H9 (cell line): ENCODE results near the gene MED15. TPM values are rescaled to one million over a fixed set of nuclear protein-coding genes. Genes with fewer than 3 reads are reported as not detected.

ENCODE experiments used
- DNase-seq: peaks from one replicate; pipeline ENCODE4 v3.0.0-alpha.2; 2017
- H2AFZ ChIP-seq: one replicate; pipeline ENCODE4 v1.6.1; 2013; ENCODE audit warnings: mild to moderate bottlenecking, low read length, control low read depth, moderate library complexity
- H2AK5ac ChIP-seq: 2 replicates; pipeline ENCODE4 v1.6.1; 2013; ENCODE audit warnings: low read length, control low read depth, mixed read lengths; ENCODE audit not compliant: insufficient read length
- H2BK120ac ChIP-seq: one replicate; pipeline ENCODE4 v1.6.1; 2013; ENCODE audit warnings: low read depth, mild to moderate bottlenecking, low read length, control low read depth, inconsistent platforms; ENCODE audit not compliant: poor library complexity, severe bottlenecking
- H2BK12ac ChIP-seq: 2 replicates; pipeline ENCODE4 v1.6.1; 2013; ENCODE audit warnings: low read length, control low read depth, mixed read lengths, low read depth; ENCODE audit not compliant: insufficient read length
- H2BK15ac ChIP-seq: 2 replicates; pipeline ENCODE4 v1.6.1; 2013; ENCODE audit warnings: low read depth, low read length, control low read depth
- H2BK20ac ChIP-seq: one replicate; pipeline ENCODE4 v1.6.1; 2013; ENCODE audit warnings: low read depth, mild to moderate bottlenecking, low read length, control low read depth, inconsistent platforms; ENCODE audit not compliant: poor library complexity, severe bottlenecking
- H2BK5ac ChIP-seq: 2 replicates; pipeline ENCODE4 v1.6.1; 2013; ENCODE audit warnings: low read length, control low read depth, mixed read lengths; ENCODE audit not compliant: insufficient read length
- H3K14ac ChIP-seq: 2 replicates; pipeline ENCODE4 v1.6.1; 2013; ENCODE audit warnings: low read length, control low read depth; ENCODE audit not compliant: insufficient read depth
- H3K18ac ChIP-seq: 2 replicates; pipeline ENCODE4 v1.6.1; 2013; ENCODE audit warnings: low read depth, mild to moderate bottlenecking, mixed read lengths, low read length, control low read depth; ENCODE audit not compliant: insufficient read length
- H3K23ac ChIP-seq: 2 replicates; pipeline ENCODE4 v1.6.1; 2013; ENCODE audit warnings: low read length, control low read depth, mixed read lengths, low read depth; ENCODE audit not compliant: insufficient read length
- H3K23me2 ChIP-seq: 2 replicates; pipeline ENCODE4 v1.6.1; 2013; ENCODE audit warnings: low read depth, mild to moderate bottlenecking, mixed read lengths, low read length, control low read depth; ENCODE audit not compliant: insufficient read length, poor library complexity, severe bottlenecking
- H3K27ac ChIP-seq: 2 replicates; pipeline ENCODE4 v1.5.1; 2013; ENCODE audit warnings: low read length, control low read depth, mixed read lengths, low read depth; ENCODE audit not compliant: insufficient read length
- H3K27me3 ChIP-seq: 2 replicates; pipeline ENCODE4 v1.6.1; 2013; ENCODE audit warnings: low read length, control low read depth, inconsistent platforms; ENCODE audit not compliant: insufficient read depth
- H3K4ac ChIP-seq: 2 replicates; pipeline ENCODE4 v1.6.1; 2013; ENCODE audit warnings: low read depth, mild to moderate bottlenecking, control low read depth, inconsistent platforms, low read length, moderate library complexity
- H3K4me1 ChIP-seq: 2 replicates; pipeline ENCODE4 v1.6.1; 2013; ENCODE audit warnings: low read length, control low read depth, inconsistent platforms; ENCODE audit not compliant: insufficient read depth
- H3K4me2 ChIP-seq: 2 replicates; pipeline ENCODE4 v1.6.1; 2013; ENCODE audit warnings: low read length, control low read depth, mixed read lengths; ENCODE audit not compliant: insufficient read length, insufficient read depth
- H3K56ac ChIP-seq: 2 replicates; pipeline ENCODE4 v1.6.1; 2013; ENCODE audit warnings: low read depth, mild to moderate bottlenecking, mixed read lengths, low read length, control low read depth; ENCODE audit not compliant: insufficient read length
- H3K79me1 ChIP-seq: 2 replicates; pipeline ENCODE4 v1.6.1; 2013; ENCODE audit warnings: low read depth, mild to moderate bottlenecking, moderate library complexity, low read length, control low read depth, inconsistent platforms; ENCODE audit not compliant: insufficient read depth, poor library complexity, severe bottlenecking
- H3K79me2 ChIP-seq: 2 replicates; pipeline ENCODE4 v1.6.1; 2013; ENCODE audit warnings: low read length, control low read depth, inconsistent platforms; ENCODE audit not compliant: insufficient read depth
- H3K9ac ChIP-seq: 2 replicates; pipeline ENCODE4 v1.6.1; 2013; ENCODE audit warnings: low read length, control low read depth, mixed read lengths; ENCODE audit not compliant: insufficient read length; ENCODE audit errors: extremely low read depth
- H3K9me3 ChIP-seq: one replicate; pipeline ENCODE4 v1.6.1; 2013; ENCODE audit warnings: low read depth, low read length, inconsistent platforms; ENCODE audit not compliant: control insufficient read depth
- H3T11ph ChIP-seq: one replicate; pipeline ENCODE4 v1.6.1; 2013; ENCODE audit warnings: mild to moderate bottlenecking, low read length, control low read depth, inconsistent platforms
- H4K20me1 ChIP-seq: one replicate; pipeline ENCODE4 v1.6.1; 2013; ENCODE audit not compliant: control insufficient read depth, insufficient read length, insufficient read depth
- H4K5ac ChIP-seq: 2 replicates; pipeline ENCODE4 v1.6.1; 2013; ENCODE audit warnings: low read depth, mild to moderate bottlenecking, mixed read lengths, low read length, control low read depth; ENCODE audit not compliant: insufficient read length
- H4K8ac ChIP-seq: replicated peaks from 2 replicates; pipeline ENCODE4 v1.6.1; 2013; ENCODE audit warnings: low read length, control low read depth, mixed read lengths, low read depth; ENCODE audit not compliant: insufficient read length
- H4K91ac ChIP-seq: 2 replicates; pipeline ENCODE4 v1.6.1; 2013; ENCODE audit warnings: low read depth, mild to moderate bottlenecking, moderate library complexity, mixed read lengths, low read length, control low read depth; ENCODE audit not compliant: insufficient read length
- H3K27ac Mint-ChIP-seq, 3 experiments: 2 replicates in 2 of 3; 3 replicates in 1 of 3; pipeline ENCODE4 v1.8.0; 2020 to 2021; ENCODE audit warnings: mixed read lengths in 3 of 3, mild to moderate bottlenecking in 1 of 3, moderate library complexity in 1 of 3
- H3K27me3 Mint-ChIP-seq: 2 replicates; pipeline ENCODE4 v1.8.0; 2021; ENCODE audit warnings: low read depth, mild to moderate bottlenecking, moderate library complexity, mixed read lengths
- H3K36me3 Mint-ChIP-seq, 3 experiments: 2 replicates in 2 of 3; 3 replicates in 1 of 3; pipeline ENCODE4 v1.8.0; 2020 to 2021; ENCODE audit warnings: low read depth in 3 of 3, mixed read lengths in 3 of 3; ENCODE audit not compliant: insufficient read depth in 1 of 3
- H3K4me1 Mint-ChIP-seq, 2 experiments: 2 replicates each; pipeline ENCODE4 v1.8.0; 2020; ENCODE audit warnings: mixed read lengths in 2 of 2
- H3K4me3 Mint-ChIP-seq, 2 experiments: 2 replicates in 1 of 2; 3 replicates in 1 of 2; pipeline ENCODE4 v1.8.0; 2020 to 2021; ENCODE audit warnings: mild to moderate bottlenecking in 2 of 2, mixed read lengths in 2 of 2, moderate library complexity in 1 of 2
- H3K9me3 Mint-ChIP-seq, 2 experiments: 2 replicates in 1 of 2; 3 replicates in 1 of 2; pipeline ENCODE4 v1.8.0; 2020; ENCODE audit warnings: mild to moderate bottlenecking in 2 of 2, mixed read lengths in 2 of 2, moderate library complexity in 1 of 2
- WGBS: extraction: QIAGEN DNeasy Blood & Tissue Kit; methylation state at CpG from one replicate; pipeline ENCODE4 v1.1.7; 2013; ENCODE audit warnings: missing lambda C conversion rate, low lambda C conversion rate, mixed read lengths; ENCODE audit not compliant: insufficient read length; ENCODE audit errors: extremely low coverage; 5-methylcytosine and 5-hydroxymethylcytosine counted together
- total RNA-seq: library from RNA; stranded (reverse); gene quantifications from 2 replicates; pipeline ENCODE4 v1.2.1, GENCODE V29; 2021
- TF ChIP-seq, protein P1 (sequence below): fragments of 200-600 bp; sonication (generic); conservative IDR thresholded peaks from 3 replicates; pipeline ENCODE4 v1.8.0; 2021; ENCODE audit warnings: antibody characterized with exemption, mild to moderate bottlenecking

MED15 gene
- total RNA-seq, 1 experiment from 2014 or later = 47.4 TPM

DNA sequence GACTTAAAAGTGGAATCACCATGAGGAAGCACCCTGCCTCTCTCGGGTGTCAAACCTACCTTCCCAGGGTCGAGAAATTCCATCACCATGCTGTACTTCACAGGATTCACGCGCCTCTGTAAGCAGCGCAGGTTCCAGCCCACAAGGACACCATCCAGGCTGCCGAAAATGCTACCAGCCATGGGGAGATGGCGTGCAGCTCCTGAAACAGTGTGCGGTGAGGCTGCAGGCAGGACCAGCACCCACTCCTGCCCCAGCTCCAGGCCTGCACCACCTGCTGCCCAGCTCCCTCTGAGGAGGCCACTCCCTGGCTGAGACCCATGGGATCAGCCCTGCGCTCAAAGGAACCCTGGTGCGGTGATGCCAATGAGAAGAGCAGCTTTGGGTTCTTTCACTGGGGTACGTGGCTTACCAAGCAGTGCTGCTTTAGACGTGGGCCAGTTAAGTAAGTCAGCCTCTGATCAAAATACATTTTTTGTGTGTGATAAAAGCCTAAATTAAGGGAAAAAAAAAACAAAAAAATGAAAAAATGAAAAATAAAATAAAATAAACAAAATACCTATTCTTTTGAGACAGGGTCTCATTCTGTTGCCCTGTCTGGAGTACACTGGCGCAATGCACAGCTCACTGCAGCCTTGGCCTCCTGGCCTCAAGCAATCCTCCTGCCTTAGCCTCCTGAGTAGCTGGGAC lies 115.4 kb downstream of the MED15 start:
- no peak overlapping the region for H2AK5ac ChIP-seq
- no peak overlapping the region for H2BK120ac ChIP-seq
- Mint-ChIP-seq H3K4me1 (no peaks in the 10 kb centered on the region), H3K36me3 (no peaks in the 10 kb centered on the region), H3K4me3 (no peak overlapping the region), H3K27me3 (peaks cover 6% of the 10 kb centered on the region), H3K9me3 (no peaks in the 10 kb centered on the region), H3K27ac (no peak overlapping the region)
- H3T11ph ChIP-seq = no peak overlapping the region
- H4K20me1 ChIP-seq = no peaks in the 10 kb centered on the region
- H4K5ac ChIP-seq = no peak overlapping the region
- no peak overlapping the region for H2BK15ac ChIP-seq
- H2BK12ac ChIP-seq = no peak overlapping the region
- no peak overlapping the region for H4K8ac ChIP-seq
- no peak overlapping the region for H3K4me2 ChIP-seq
- no peak overlapping the region for H3K9ac ChIP-seq
- no peak overlapping the region for H2BK20ac ChIP-seq
- H2BK5ac ChIP-seq = no peak overlapping the region
- no peaks in the 10 kb centered on the region for H3K27me3 ChIP-seq
- H2AFZ ChIP-seq = no peak overlapping the region
- H3K4me1 ChIP-seq = no peaks in the 10 kb centered on the region
- H3K56ac ChIP-seq = no peak overlapping the region
- H3K14ac ChIP-seq = no peak overlapping the region; the same call in 1 of the 2 replicates
- no peaks in the 10 kb centered on the region for H3K9me3 ChIP-seq
- H3K27ac ChIP-seq = no peak overlapping the region
- H3K18ac ChIP-seq = no peak overlapping the region
- TF ChIP-seq, protein P1, sequence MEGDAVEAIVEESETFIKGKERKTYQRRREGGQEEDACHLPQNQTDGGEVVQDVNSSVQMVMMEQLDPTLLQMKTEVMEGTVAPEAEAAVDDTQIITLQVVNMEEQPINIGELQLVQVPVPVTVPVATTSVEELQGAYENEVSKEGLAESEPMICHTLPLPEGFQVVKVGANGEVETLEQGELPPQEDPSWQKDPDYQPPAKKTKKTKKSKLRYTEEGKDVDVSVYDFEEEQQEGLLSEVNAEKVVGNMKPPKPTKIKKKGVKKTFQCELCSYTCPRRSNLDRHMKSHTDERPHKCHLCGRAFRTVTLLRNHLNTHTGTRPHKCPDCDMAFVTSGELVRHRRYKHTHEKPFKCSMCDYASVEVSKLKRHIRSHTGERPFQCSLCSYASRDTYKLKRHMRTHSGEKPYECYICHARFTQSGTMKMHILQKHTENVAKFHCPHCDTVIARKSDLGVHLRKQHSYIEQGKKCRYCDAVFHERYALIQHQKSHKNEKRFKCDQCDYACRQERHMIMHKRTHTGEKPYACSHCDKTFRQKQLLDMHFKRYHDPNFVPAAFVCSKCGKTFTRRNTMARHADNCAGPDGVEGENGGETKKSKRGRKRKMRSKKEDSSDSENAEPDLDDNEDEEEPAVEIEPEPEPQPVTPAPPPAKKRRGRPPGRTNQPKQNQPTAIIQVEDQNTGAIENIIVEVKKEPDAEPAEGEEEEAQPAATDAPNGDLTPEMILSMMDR = no peak
- H4K91ac ChIP-seq = no peak overlapping the region
- no peaks in the 10 kb centered on the region for H3K79me2 ChIP-seq
- no peak for DNase-seq
- H3K79me1 ChIP-seq = no peaks in the 10 kb centered on the region
- no peak overlapping the region for H3K23ac ChIP-seq
- no peaks in the 10 kb centered on the region for H3K23me2 ChIP-seq
- no CpG with 5 or more reads among the region's 13 CpGs for WGBS
- no peak overlapping the region for H3K4ac ChIP-seq
